Panc1 (cell line): ENCODE results near the gene QSER1. TPM values are rescaled to one million over a fixed set of nuclear protein-coding genes. Genes with fewer than 3 reads are reported as not detected.

ENCODE experiments used
- ATAC-seq: fragments of 200-7000 bp; cut with Tn5 transposase; 2 replicates; pipeline ENCODE4 v1.9.1; 2020; ENCODE audit warnings: mild to moderate bottlenecking, moderate library complexity
- BruUV-seq: library from RNA; stranded (reverse); fragments of 400-500 nt; replicated peaks from 2 replicates; lab custom pipeline; 2021; lab: Mats Ljungman, UMichigan
- CTCF ChIA-PET: fragments of 300-600 bp; sonication (Branson Sonifier 250); formaldehyde crosslinking; loops from one replicate; lab custom pipeline; 2022; ENCODE audit warnings: antibody characterized with exemption; lab: Charles Lee
- POLR2A ChIA-PET: fragments of 300-600 bp; sonication (Branson Sonifier 250); formaldehyde crosslinking; loops from one replicate; lab custom pipeline; 2022; ENCODE audit warnings: antibody characterized with exemption; lab: Charles Lee
- DNase-seq: peaks from one replicate; pipeline ENCODE4 v3.0.0-alpha.2; 2010; ENCODE audit warnings: low read depth, low spot score
- H3K27ac ChIP-seq: 2 replicates; pipeline ENCODE4 v1.5.1; 2011; ENCODE audit warnings: mild to moderate bottlenecking, low read length, inconsistent platforms
- H3K27me3 ChIP-seq: fragments of 200-500 bp; sonication (Bioruptor generic); 2 replicates; pipeline ENCODE4 v1.6.0; 2014; ENCODE audit warnings: low read length, inconsistent platforms; ENCODE audit not compliant: control insufficient read depth, insufficient read depth
- H3K36me3 ChIP-seq: fragments of 200-500 bp; sonication (Bioruptor generic); 2 replicates; pipeline ENCODE4 v1.5.1; 2014; ENCODE audit warnings: inconsistent platforms, mild to moderate bottlenecking, low read length, moderate library complexity; ENCODE audit not compliant: control insufficient read depth, insufficient read depth
- H3K4me1 ChIP-seq: 2 replicates; pipeline ENCODE4 v1.5.1; 2011; ENCODE audit warnings: inconsistent platforms, mild to moderate bottlenecking, low read length, moderate library complexity; ENCODE audit not compliant: control insufficient read depth, insufficient read depth
- H3K4me3 ChIP-seq, 2 experiments: 2 replicates each; pipeline ENCODE4 v1.5.1; 2011 to 2012; ENCODE audit warnings: low read depth in 2 of 2, low read length in 2 of 2, mild to moderate bottlenecking in 2 of 2, inconsistent platforms in 1 of 2, moderate library complexity in 1 of 2
- H3K9me3 ChIP-seq: fragments of 200-500 bp; sonication (Bioruptor generic); 2 replicates; pipeline ENCODE4 v1.5.1; 2014; ENCODE audit warnings: low read depth, mild to moderate bottlenecking, inconsistent platforms, low read length, moderate library complexity; ENCODE audit not compliant: control insufficient read depth, insufficient read depth
- CTCF ChIP-seq: fragments of 450-650 bp; IDR thresholded peaks from 2 replicates; pipeline ENCODE4 v1.5.1; 2017; ENCODE audit warnings: mild to moderate bottlenecking
- POLR2AphosphoS5 ChIP-seq: IDR thresholded peaks from 2 replicates; pipeline ENCODE4 v1.6.1; 2012; ENCODE audit warnings: mild to moderate bottlenecking, low read depth, low read length, moderate library complexity
- REST ChIP-seq, 2 experiments: IDR thresholded peaks; 2 replicates each; pipeline ENCODE4 v1.6.1; 2011 to 2012; ENCODE audit warnings: low read depth in 2 of 2, control low read depth in 1 of 2, low read length in 1 of 2, mild to moderate bottlenecking in 1 of 2, moderate library complexity in 1 of 2; ENCODE audit not compliant: insufficient read depth in 1 of 2
- SIN3A ChIP-seq: IDR thresholded peaks from 2 replicates; pipeline ENCODE4 v1.6.1; 2012; ENCODE audit warnings: low read depth, mild to moderate bottlenecking, low read length, moderate library complexity, borderline replicate concordance; ENCODE audit not compliant: insufficient read depth
- TCF7L2 ChIP-seq: IDR thresholded peaks from 2 replicates; pipeline ENCODE4 v1.6.1; 2011; ENCODE audit warnings: mild to moderate bottlenecking, low read depth, low read length, inconsistent platforms
- in situ Hi-C: cut with HindIII; loops from 2 replicates; pipeline ENCODE4 v1.10.0; 2016; ENCODE audit warnings: low sequenced_read_pairs, low pct_unique_long_range_greater_than_20kb
- intact Hi-C: fragments of 100-400 bp; cut with micrococcal nuclease; formaldehyde crosslinking; loops from one replicate; pipeline ENCODE4 v1.10.0; 2022; ENCODE audit not compliant: unreplicated experiment
- total RNA-seq: library from RNA; stranded (reverse); gene quantifications from one replicate; pipeline ENCODE4 v1.2.1, GENCODE V29; 2021; ENCODE audit not compliant: unreplicated experiment

The QSER1 gene
- total RNA-seq, 1 experiment from 2014 or later, result 48.2 TPM

GRCh38 chr11:32919338-32919737 is 26.7 kb downstream of the QSER1 start:
- ATAC-seq, result no peak
- in situ Hi-C loops (no loop called here), intact Hi-C loops (no loop called here)
- ChIA-PET POLR2A (no interaction called here), CTCF (no interaction called here)
- peaks cover 3% of the 10 kb centered on the region; the same call in 1 of the 2 replicates for H3K4me1 ChIP-seq
- no peak overlapping the region for H3K4me3 ChIP-seq
- H3K36me3 ChIP-seq, result no peaks in the 10 kb centered on the region
- H3K27me3 ChIP-seq, result no peaks in the 10 kb centered on the region
- no peaks in the 10 kb centered on the region for H3K9me3 ChIP-seq
- no TSS peak for BruUV-seq
- TF ChIP-seq CTCF, result no peak
- TF ChIP-seq REST (IDR thresholded peaks at IDR 0.05; ENCODE audit: insufficient read depth in 1 of 2, low read depth in 2 of 2, low read length in 1 of 2), result no peak
- TF ChIP-seq SIN3A, result no peak
- no peak for TF ChIP-seq TCF7L2
- no peak for TF ChIP-seq POLR2AphosphoS5
- DNase-seq, result no peak
- H3K27ac ChIP-seq, result no peak overlapping the region

GRCh38 chr11:32920570-32920969 is 28.0 kb downstream of the QSER1 start:
- no peak for ATAC-seq
- Histone ChIP-seq H3K4me1 (peaks cover 3% of the 10 kb centered on the region; the same call in 1 of the 2 replicates), H3K36me3 (no peaks in the 10 kb centered on the region), H3K4me3 (no peak overlapping the region), H3K9me3 (no peaks in the 10 kb centered on the region), H3K27ac (no peak overlapping the region), H3K27me3 (no peaks in the 10 kb centered on the region)
- TF ChIP-seq SIN3A (no peak), REST (IDR thresholded peaks at IDR 0.05; ENCODE audit: insufficient read depth in 1 of 2, low read depth in 2 of 2, low read length in 1 of 2) (no peak), CTCF (no peak), TCF7L2 (no peak), POLR2AphosphoS5 (no peak)
- intact Hi-C loops, result no loop called here
- ChIA-PET POLR2A (no interaction called here), CTCF (no interaction called here)
- DNase-seq, result no peak
- no TSS peak for BruUV-seq
- in situ Hi-C loops, result no loop called here
